Stimulated activated naive CD8-positive, alpha-beta T cell treated with anti-CD3 and anti-CD28 coated beads, Interleukin-15, Interleukin-2, amounts not matched to agents 100 U/mL and 50 U/mL, for 24 hours (primary cell): ENCODE results near the gene RAD51D.
"Not testable (repeated sequence)": the region's sequence is repeated elsewhere in the genome, so short reads cannot be mapped to it uniquely, and the experiment has no call there.

ENCODE experiments used
- ATAC-seq: fragments of 150-1000 bp; cut with Tn5 transposase; one replicate; pipeline ENCODE4 v1.10.0; 2021
- DNase-seq: peaks from one replicate; pipeline ENCODE4 v3.0.0; 2021

RAD51D gene

DNA sequence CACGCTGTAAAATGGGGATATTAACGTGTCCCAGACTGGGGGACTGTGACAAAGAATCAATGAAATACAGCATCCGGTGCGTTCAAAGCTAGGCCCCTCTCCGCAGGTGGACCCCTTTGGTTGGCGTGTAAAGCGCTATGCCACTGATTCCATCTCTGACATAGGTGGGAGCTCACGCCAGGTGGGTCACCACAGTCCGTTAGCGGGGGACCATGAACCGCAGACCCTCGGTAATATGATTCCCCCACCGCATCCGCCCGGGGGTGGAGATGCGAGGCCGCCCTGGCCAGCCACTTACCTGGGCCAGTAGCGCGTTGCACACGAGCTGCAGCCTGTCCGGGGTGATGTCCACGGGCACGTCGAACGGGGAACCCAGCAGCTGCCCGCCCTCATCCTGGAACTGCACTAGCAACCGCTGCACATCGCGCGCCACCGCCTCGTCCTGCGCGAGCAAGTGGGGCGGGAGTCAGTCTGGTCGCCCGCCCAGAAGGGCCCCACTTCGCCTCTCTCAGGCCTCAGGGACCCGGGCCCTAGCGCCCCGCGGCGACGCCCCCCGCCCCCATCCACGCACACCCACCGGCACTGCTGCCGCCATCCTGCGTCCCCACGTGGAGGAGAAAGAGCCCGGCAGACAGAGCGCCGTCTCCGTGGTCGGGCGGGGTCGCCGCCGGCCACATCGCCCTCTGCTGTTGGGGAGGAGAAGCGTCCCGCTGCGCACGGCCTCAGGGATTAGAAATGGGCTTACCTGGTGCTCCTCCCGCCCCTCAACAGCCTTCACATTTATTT is 22.2 kb upstream of the RAD51D start, which contains the start of gene NLE1:
NLE1 (minus strand) TSS at position 623 of the 786 bp plus-strand sequence; CDS start at position 595, 28 bp downstream.
- DNase-seq (peak; percentile 94), ATAC-seq (peak; percentile 91)

DNA sequence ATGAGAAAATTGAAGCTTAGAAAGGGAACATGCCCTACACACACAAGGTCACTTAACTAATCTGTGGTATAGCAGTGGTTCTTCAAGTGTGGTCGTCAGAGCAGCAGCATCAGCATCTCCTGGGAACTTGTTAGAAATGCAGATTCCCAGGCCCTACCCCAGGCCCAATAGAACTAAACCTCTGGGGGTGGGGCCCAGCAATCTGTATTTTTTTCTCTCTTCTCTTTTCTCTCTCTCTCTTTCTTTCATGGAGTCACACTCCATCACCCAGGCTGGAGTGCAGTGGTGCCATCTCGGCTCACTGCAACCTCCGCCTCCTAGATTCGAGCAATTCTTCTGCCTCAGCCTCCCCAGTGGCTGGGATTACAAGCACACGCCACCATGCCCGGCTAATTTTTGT is 18.6 kb upstream of the RAD51D start:
- ATAC-seq (no peak), DNase-seq (no peak)

DNA sequence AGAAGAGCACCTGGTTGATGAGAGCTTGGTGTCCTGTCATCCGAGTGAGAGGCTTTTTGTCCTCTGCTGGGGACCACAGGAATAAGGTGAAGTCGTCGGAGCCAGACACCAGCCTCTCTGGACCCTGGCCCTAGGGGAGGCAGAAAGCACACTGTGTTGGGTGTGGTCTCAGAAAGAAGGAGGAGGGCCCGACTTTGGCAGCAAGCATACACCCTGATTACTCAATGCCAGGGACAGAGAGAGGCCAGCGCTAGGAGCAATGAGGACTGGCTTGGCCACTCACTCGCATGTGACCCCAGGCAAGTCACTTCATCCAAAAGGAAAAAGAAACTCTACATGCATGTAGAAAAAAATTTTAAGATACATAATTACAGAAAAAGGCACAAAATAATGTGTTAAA is 15.7 kb upstream of the RAD51D start:
- DNase-seq (no peak), ATAC-seq (no peak)

DNA sequence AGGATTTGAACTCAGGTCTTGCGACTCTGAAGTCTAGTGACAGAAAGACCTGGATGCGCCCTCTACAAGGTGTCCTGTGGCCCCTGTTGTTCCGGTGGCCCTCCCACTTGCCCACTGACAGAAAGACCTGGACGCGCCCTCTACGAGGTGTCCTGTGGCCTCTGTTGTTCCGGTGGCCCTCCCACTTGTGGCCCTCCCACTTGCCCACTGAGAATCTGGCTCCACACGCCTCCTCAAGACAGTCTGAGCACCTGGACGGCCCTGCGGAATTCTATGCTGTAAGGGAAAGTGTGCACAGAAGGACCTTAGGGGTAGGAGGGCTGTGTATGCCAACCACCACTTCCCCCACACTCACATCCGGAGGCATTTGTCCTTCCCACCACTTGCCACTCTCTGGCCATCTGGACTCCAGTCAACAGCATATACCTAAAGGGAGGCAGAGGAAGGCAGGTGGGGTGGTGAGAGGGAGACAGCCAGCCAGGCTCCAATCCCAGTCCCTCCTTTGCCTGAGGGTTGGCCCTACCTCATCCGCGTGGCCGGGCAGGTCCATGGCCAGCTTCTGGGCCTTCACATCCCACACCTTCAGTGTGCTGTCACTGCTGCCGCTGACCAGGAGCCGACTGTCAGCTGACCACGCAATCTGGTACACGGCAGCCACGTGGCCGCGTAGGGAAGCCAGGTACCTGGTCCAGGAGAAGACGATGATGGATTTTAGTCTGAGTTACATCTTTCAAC is 13.3 kb upstream of the RAD51D start:
- no peak for ATAC-seq
- no peak for DNase-seq

DNA sequence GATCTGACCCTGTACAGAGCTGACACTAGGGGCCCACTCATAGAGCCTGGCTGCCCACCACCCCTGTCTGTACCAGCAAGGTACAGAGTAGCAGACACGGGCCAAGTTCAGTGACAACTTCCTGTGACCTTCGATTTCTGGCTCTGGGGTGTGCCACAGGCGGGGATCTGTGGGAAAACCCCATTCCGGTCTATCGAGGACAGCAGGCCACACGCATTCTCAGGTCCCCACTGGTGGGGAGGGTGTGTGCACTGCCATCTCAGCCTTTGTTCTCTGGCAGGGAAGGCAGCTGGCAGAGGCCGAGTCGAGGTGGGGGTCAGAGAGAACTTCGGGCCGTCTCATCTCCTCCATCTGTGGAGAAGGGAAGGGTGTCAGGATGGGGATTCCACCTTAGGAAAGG is 12.4 kb upstream of the RAD51D start:
- DNase-seq (no peak), ATAC-seq (peak; percentile 6)

GRCh38 chr17:35130392-35130791 is 10.7 kb upstream of the RAD51D start:
- DNase-seq = no peak
- ATAC-seq = no peak

DNA sequence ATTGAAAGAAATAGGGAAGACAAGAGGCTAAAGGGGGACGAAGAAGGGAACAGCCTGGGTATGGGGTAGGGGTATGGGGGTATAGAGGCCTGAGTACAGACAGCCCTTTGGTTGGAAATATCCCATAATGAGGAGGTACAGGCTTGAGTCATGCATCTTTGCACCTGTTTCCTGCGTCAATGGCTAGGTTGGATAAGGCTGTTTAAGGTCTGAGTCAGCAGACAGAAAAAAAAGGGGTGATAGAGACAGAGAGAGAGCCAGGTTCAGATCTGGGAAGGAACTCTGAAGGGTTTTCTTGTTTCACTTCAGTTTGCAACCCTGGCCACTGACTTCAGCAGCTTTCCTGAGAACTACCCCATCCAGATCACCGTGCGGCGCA is 10.3 kb upstream of the RAD51D start:
- ATAC-seq = no peak
- no peak for DNase-seq

DNA sequence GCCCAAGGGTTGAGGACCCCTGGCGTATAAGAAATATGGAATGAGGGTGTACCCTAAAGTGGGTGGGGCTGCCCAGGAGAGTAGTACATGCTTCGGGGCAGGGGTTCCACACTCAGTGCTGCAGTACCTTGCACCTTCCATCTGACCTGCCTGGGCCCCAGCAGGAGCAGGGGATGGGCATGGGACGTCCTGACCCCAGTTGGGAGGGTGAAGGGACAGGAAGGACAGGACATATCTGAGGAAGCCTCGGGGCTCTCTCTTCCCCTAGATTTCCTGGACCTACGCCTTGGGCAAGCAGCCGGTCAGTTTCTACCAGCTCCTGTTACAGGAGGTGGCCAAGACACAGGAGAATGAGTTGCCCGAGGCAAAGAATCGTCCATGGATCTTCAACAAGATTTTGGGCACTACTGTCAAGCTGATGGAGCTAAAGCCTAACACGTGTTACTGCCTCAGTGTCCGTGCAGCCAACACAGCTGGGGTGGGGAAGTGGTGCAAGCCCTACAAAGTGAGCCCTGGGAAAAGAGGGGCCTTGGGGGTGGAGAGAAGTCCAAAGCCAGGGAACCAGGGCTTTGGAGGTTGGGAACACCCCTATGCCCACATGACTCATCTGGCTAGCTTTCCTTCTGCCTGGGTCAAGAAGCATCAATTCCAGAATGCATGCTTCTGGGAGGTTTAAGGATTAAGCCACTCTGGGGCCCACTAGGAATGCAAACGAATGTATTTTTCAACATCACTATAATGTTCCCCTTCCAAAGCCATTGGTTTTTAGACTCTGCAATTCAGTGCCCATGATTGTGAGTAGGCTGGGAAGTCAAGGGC is 9.7 kb upstream of the RAD51D start:
- DNase-seq (no peak), ATAC-seq (no peak)

- DNase-seq (no peak), ATAC-seq (no peak)
Observed at GRCh38 chr17:35127751-35128514, 8.3 kb upstream of the RAD51D start.

GRCh38 chr17:35121315-35121714 is 1.7 kb upstream of the RAD51D start, which contains the start of gene FNDC8:
Gene FNDC8 (plus strand): TSS chr17:35121615. CDS start chr17:35121694, 79 bp downstream.
- DNase-seq = no peak
- ATAC-seq = no peak

DNA sequence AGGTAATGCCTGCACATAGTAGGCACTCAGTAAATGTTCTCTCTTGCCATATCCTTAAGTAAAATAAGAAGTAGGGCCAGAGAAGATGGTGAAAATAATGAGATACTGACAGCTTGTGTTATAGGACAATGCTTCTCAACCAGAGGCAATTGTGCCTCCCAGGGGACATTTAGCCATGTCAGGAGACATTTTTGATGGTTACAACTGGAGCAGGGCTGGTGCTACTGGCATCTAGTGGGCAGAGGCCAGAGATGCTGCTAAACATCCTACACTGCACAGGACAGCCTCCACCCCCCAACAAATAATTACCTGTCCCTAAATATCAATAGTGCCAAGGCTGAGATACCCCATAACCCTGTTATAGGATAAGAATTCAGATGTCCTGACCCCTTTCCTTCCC is 1.7 kb downstream of the RAD51D start:
- ATAC-seq = no peak
- DNase-seq = no peak

DNA sequence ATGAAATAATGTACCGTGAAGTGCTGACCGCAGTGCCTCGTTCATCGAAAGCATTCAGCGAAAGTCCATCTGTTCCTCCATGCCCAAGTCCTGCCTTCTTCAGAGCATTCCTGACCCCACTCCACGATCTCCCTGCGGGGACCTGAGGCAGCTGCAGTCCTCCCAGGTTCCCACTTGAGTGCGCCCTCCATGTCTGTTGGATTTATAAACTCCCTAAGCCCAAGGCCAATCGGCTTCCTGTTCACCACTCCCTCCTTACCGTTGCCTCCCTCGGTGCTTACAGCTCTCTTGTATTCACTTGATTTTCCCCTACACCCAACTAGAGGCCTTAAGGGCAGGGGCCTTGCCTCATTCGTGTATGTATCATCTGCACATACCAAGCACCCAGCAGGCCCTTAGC is 2.8 kb downstream of the RAD51D start:
- no peak for ATAC-seq
- no peak for DNase-seq

GRCh38 chr17:35110791-35111190 is 8.9 kb downstream of the RAD51D start:
- DNase-seq, ATAC-seq: not testable (repeated sequence)

GRCh38 chr17:35104844-35105450 is 14.7 kb downstream of the RAD51D start:
- no peak for DNase-seq
- ATAC-seq = no peak

DNA sequence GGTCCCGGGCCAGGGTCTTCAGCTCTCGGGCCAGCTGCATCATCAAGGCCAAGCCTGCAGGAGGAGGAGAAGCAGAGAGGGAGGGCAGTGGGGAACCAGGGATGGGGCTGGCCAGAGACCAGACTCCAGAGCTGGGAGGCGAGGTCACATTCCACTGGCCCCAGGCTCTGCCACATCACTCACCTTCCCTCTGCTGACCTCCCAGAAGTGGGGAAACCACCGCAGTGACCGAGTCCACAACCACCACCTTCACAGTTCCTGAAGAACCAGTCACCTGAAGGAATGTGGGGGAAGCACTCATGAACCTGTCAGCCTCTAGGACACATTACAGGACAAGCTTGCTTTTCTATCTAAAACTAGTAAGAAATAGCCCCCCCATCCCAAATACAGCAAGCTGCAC is 16.4 kb downstream of the RAD51D start:
- no peak for DNase-seq
- ATAC-seq = no peak

DNA sequence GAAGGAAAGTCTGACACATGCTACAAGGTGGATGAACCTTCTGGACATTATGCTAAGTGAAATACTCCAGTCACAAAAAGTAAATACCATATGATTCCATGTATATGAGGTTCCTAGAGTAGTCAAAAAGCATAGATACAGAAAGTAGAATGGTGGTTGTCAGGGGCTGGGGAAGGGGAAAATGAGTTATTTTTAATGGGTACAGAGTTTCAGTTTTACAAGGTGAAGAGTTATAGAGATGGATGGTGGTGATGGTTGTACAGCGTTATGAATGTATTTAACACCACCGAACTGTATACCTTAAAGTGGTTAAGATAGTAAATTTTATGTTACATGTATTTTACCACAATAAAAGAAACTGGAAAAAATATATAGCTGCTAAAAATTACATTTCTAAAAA is 17.9 kb downstream of the RAD51D start:
- no peak for DNase-seq
- ATAC-seq = no peak

GRCh38 chr17:35101036-35101435 is 18.6 kb downstream of the RAD51D start:
- ATAC-seq (no peak), DNase-seq (no peak)

DNA sequence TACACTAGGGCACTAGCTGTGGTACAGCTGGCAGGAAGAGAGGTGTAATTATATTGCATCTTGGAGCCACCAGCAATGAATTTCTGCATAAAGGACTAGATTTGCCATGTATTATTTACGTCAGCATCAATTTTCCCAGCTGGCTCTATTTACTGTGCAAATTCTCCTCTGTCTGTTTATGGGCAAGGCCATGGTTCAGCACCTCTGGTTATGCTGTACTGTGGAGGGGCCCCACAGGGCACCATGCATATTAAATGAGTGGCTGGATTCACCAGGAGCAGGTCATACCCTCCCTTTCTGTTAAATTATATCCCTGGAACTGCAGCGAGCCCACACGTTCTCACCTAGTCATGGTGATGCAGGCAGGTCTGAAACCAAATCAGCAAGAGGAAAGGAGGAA is 19.8 kb downstream of the RAD51D start:
- no peak for DNase-seq
- ATAC-seq = no peak

GRCh38 chr17:35097776-35098175 is 21.9 kb downstream of the RAD51D start:
- DNase-seq (no peak), ATAC-seq (no peak)

DNA sequence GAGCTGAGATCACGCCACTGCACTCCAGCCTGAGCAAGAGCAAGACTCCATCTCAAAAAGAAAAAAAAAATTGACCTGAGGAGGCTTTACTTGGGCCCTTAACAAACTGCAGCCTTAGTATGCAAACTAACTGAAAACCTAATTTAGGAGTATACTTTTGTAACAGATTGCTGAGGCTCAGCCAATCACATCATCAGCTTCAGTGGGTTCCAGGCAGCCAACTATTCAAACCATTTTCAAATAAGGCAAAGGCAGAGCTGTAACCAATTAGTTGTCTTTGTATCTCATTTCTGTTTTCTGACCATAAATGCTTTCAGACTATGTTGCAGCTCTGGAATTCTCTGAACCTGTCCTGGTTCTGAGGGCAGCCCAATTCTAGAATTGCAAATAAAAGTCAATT is 23.9 kb downstream of the RAD51D start:
- DNase-seq = no peak
- ATAC-seq = no peak

DNA sequence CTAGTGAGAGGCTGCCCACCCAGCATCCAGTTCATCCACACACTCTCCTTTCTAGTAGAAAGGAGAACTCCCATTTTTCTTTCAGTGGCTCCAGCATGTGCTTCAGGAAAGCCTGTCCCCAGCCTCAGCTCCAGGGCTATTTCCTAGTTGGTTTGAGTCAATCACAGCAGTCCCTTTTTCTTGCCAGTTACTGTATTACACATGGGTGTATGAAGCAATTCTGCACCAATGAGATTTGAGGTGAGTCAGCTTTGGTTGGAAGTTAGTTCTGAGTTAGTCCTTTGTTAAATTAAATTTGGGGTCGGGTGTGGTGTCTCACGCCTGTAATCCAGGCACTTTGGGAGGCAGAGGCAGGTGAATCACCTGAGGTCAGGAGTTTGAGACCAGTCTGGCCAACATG is 24.8 kb downstream of the RAD51D start:
- ATAC-seq (peak; percentile 28), DNase-seq (no peak)
